ENCODE measurements around the gene NUDT14.

GRCh38 chr14:105210266-105211025, 29.3 kb upstream of the NUDT14 start:
- TF ChIP-seq CTCF (conservative IDR thresholded peaks at IDR 0.05) (no peak), EZH2 (IDR thresholded peaks at IDR 0.05; ENCODE audit: low read depth) (no peak)
